OCI-LY1 (cell line): ENCODE data around the gene DDA1.

Experiments
- H2AFZ ChIP-seq: fragments of 200-600 bp; sonication (generic), shearing (Covaris generic); 2 replicates; pipeline ENCODE4 v1.6.0; 2014; ENCODE audit warnings: antibody characterized with exemption, mild to moderate bottlenecking, low read length
- H3F3A ChIP-seq: fragments of 200-600 bp; sonication (generic), shearing (Covaris generic); 2 replicates; pipeline ENCODE4 v1.6.0; 2014; ENCODE audit warnings: mild to moderate bottlenecking, antibody characterized with exemption, low read length, moderate library complexity; ENCODE audit not compliant: insufficient read depth
- H3K27ac ChIP-seq: fragments of 200-600 bp; sonication (generic); 2 replicates; pipeline ENCODE4 v1.5.1; 2014; ENCODE audit warnings: low read length, mixed run types, mild to moderate bottlenecking, low read depth; ENCODE audit not compliant: poor library complexity, severe bottlenecking
- H3K27me3 ChIP-seq: fragments of 200-600 bp; sonication (generic); 2 replicates; pipeline ENCODE4 v1.6.0; 2014; ENCODE audit warnings: antibody characterized with exemption, mild to moderate bottlenecking, low read length, moderate library complexity; ENCODE audit not compliant: insufficient read depth
- H3K36me3 ChIP-seq: fragments of 200-600 bp; sonication (generic); 2 replicates; pipeline ENCODE4 v1.6.1; 2014; ENCODE audit warnings: mild to moderate bottlenecking, antibody characterized with exemption, low read length, moderate library complexity, mixed read lengths; ENCODE audit not compliant: insufficient read depth
- H3K4me1 ChIP-seq: fragments of 200-600 bp; sonication (generic); 2 replicates; pipeline ENCODE4 v1.5.1; 2014; ENCODE audit warnings: mild to moderate bottlenecking, low read length, moderate library complexity; ENCODE audit not compliant: insufficient read depth, severe bottlenecking
- H3K4me2 ChIP-seq: fragments of 200-600 bp; sonication (generic), shearing (Covaris generic); 2 replicates; pipeline ENCODE4 v1.6.1; 2014; ENCODE audit warnings: low read length
- H3K4me3 ChIP-seq: fragments of 200-600 bp; sonication (generic); 2 replicates; pipeline ENCODE4 v1.5.1; 2014; ENCODE audit warnings: low read length, low read depth, mild to moderate bottlenecking, mixed read lengths; ENCODE audit not compliant: poor library complexity, severe bottlenecking
- H3K79me2 ChIP-seq: fragments of 200-600 bp; shearing (Covaris generic); 2 replicates; pipeline ENCODE4 v1.6.1; 2016; ENCODE audit warnings: mixed run types, low read length, mixed read lengths; ENCODE audit not compliant: insufficient read depth
- H3K9ac ChIP-seq: fragments of 200-600 bp; sonication (generic), shearing (Covaris generic); 2 replicates; pipeline ENCODE4 v1.6.1; 2014; ENCODE audit warnings: mild to moderate bottlenecking, low read length, mixed read lengths
- H3K9me2 ChIP-seq: fragments of 200-600 bp; sonication (generic), shearing (Covaris generic); 2 replicates; pipeline ENCODE4 v1.6.1; 2014; ENCODE audit warnings: low read depth, mild to moderate bottlenecking, low read length, mixed read lengths
- H3K9me3 ChIP-seq: fragments of 200-600 bp; shearing (Covaris generic); 2 replicates; pipeline ENCODE4 v1.6.1; 2014; ENCODE audit warnings: low read length, mixed read lengths
- H4K20me1 ChIP-seq: fragments of 200-600 bp; sonication (generic), shearing (Covaris generic); 2 replicates; pipeline ENCODE4 v1.6.0; 2016; ENCODE audit warnings: mild to moderate bottlenecking, low read length; ENCODE audit not compliant: insufficient read depth
- EZH2 ChIP-seq: fragments of 200-600 bp; sonication (generic), shearing (Covaris generic); IDR thresholded peaks from 2 replicates; pipeline ENCODE4 v1.8.0; 2017; ENCODE audit warnings: borderline replicate concordance, mixed run types, mild to moderate bottlenecking, antibody characterized with exemption, low read length, moderate library complexity, mixed read lengths
- TF ChIP-seq, protein P1 (sequence below): fragments of 200-600 bp; sonication (generic), shearing (Covaris generic); IDR thresholded peaks from 2 replicates; pipeline ENCODE4 v1.5.1; 2017; ENCODE audit warnings: mild to moderate bottlenecking, antibody characterized with exemption, low read length, moderate library complexity, mixed read lengths

The DDA1 gene

GRCh38 chr19:17357078-17357666 lies 47.8 kb downstream of the DDA1 start:
- Histone ChIP-seq H3K9me3 (no peaks in the 10 kb centered on the region), H3F3A (no peaks in the 10 kb centered on the region), H3K27me3 (no peaks in the 10 kb centered on the region), H3K27ac (no peak overlapping the region), H2AFZ (no peak overlapping the region), H3K79me2 (no peaks in the 10 kb centered on the region), H3K4me3 (no peak overlapping the region), H3K4me2 (no peak overlapping the region), H3K9ac (no peak overlapping the region), H3K4me1 (no peaks in the 10 kb centered on the region), H3K9me2 (no peaks in the 10 kb centered on the region), H3K36me3 (no peaks in the 10 kb centered on the region), H4K20me1 (no peaks in the 10 kb centered on the region)
- TF ChIP-seq, protein P1, sequence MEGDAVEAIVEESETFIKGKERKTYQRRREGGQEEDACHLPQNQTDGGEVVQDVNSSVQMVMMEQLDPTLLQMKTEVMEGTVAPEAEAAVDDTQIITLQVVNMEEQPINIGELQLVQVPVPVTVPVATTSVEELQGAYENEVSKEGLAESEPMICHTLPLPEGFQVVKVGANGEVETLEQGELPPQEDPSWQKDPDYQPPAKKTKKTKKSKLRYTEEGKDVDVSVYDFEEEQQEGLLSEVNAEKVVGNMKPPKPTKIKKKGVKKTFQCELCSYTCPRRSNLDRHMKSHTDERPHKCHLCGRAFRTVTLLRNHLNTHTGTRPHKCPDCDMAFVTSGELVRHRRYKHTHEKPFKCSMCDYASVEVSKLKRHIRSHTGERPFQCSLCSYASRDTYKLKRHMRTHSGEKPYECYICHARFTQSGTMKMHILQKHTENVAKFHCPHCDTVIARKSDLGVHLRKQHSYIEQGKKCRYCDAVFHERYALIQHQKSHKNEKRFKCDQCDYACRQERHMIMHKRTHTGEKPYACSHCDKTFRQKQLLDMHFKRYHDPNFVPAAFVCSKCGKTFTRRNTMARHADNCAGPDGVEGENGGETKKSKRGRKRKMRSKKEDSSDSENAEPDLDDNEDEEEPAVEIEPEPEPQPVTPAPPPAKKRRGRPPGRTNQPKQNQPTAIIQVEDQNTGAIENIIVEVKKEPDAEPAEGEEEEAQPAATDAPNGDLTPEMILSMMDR = no peak

DNA sequence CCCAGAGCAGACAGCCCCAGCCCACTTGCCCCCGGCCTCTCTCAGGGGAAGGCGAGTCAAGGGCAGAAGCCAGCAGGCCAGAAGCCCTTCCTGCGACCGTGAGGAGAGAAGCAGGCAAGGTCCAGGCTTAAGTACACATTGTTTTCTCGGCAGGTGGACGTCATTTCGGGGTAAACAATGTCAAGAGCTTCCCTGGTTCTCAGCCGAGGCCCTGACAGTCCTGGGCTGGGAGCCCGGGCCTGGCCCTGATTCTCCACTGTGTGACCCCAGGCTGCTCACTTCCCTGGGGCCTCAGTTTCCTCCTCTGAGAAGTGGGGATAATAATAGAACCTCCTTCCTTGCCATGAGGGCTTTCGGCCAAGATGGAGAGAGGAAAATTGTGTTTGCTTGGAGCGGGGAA lies 48.4 kb downstream of the DDA1 start:
- Histone ChIP-seq H3K4me1 (no peaks in the 10 kb centered on the region), H3K27ac (no peak overlapping the region), H3K9me2 (no peaks in the 10 kb centered on the region), H2AFZ (no peak overlapping the region), H3K79me2 (no peaks in the 10 kb centered on the region), H3K9ac (no peak overlapping the region), H3F3A (no peaks in the 10 kb centered on the region), H3K27me3 (no peaks in the 10 kb centered on the region), H3K4me3 (no peak overlapping the region), H4K20me1 (no peaks in the 10 kb centered on the region), H3K4me2 (no peak overlapping the region), H3K36me3 (no peaks in the 10 kb centered on the region), H3K9me3 (no peaks in the 10 kb centered on the region)
- TF ChIP-seq, protein P1 = no peak

DNA sequence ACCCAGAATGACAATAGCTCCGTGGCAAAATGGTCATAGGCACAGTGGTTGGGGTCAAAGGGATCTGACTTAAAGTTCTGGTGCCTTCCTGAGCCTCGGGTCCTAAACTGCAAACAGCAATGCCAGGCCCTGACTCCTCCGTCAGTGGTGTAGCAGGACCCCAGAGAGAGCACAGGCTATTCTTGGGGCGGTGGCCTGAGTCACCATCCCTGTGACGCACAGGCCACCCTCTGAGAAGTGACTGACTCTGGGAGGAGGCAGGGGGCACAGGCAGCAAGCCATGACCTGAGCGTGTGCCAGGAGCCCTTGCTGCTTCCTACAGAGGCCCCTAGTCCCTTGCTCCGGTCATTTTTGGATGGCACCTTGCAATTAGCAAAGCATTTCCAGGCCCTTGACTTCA lies 49.0 kb downstream of the DDA1 start:
- Histone ChIP-seq H4K20me1 (no peaks in the 10 kb centered on the region), H3K9me2 (no peaks in the 10 kb centered on the region), H3K4me2 (no peak overlapping the region), H3K9ac (no peak overlapping the region), H3K9me3 (no peaks in the 10 kb centered on the region), H3K79me2 (no peaks in the 10 kb centered on the region), H3K4me3 (no peak overlapping the region), H3K27me3 (no peaks in the 10 kb centered on the region), H3F3A (no peaks in the 10 kb centered on the region), H3K36me3 (no peaks in the 10 kb centered on the region), H2AFZ (no peak overlapping the region), H3K27ac (no peak overlapping the region), H3K4me1 (no peaks in the 10 kb centered on the region)
- TF ChIP-seq, protein P1 = no peak
- no peak for TF ChIP-seq EZH2
